GM11168 (cell line): Measurements from ENCODE around the gene LRFN4.

Experiments
- in situ Hi-C: fragments of 300-500 bp; cut with MboI; formaldehyde crosslinking; loops from one replicate; pipeline ENCODE4 v1.12.0; 2022; ENCODE audit warnings: low sequenced_read_pairs; ENCODE audit not compliant: unreplicated experiment

The LRFN4 gene

GRCh38 chr11:66844496-66845142 is 12.2 kb upstream of the LRFN4 start:
- in situ Hi-C loops: no loop called here

DNA sequence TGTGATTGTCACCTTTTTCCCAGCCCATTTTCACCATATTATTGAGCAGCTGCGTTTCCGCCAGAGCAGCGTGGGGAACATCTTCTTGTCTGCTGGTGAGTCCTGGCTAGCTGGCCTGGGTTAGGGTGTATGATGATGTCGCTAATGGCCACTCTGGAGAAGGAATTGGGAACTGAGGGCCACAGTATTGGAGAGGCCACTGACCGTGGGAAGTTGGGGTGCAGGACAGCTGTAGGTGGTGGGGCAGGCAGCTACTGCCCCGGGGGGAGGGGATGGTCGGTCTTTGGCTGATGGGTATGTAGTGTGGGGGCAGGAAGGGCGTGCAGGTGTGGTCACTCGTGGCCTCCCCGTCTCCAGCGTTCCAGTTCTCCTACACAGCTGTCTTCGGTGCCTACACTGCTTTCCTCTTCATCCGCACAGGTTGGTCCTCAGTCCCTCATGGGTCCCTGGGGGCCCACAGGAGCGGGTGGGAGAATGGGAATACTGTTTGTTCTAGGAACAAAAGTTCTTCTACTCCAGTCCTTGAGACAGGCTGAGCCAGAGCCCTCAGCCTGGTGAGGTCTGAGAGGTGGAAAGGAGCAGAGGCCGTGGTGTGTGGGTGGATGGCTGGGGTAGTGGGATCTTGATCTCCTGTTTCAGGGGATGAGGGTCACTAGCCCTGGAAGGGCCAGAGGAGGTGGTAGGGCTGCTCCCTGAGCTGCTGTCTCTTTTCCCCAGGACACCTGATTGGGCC is 11.6 kb upstream of the LRFN4 start:
- in situ Hi-C loops: no loop called here

DNA sequence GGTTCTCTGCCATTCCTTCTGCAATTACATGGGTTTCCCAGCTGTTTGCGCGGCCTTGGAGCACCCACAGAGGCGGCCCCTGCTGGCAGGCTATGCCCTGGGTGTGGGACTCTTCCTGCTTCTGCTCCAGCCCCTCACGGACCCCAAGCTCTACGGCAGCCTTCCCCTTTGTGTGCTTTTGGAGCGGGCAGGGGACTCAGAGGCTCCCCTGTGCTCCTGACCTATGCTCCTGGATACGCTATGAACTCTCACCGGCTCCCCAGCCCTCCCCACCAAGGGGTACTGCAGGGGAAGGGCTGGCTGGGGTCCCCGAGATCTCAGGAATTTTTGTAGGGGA is 11.0 kb upstream of the LRFN4 start:
- in situ Hi-C loops: no loop called here

GRCh38 chr11:66846671-66847091 is 10.2 kb upstream of the LRFN4 start:
- in situ Hi-C loops: no loop called here

GRCh38 chr11:66847461-66848232 is 9.2 kb upstream of the LRFN4 start:
- in situ Hi-C loops: no loop called here

GRCh38 chr11:66848671-66849500 is 8.0 kb upstream of the LRFN4 start:
- in situ Hi-C loops: no loop called here

DNA sequence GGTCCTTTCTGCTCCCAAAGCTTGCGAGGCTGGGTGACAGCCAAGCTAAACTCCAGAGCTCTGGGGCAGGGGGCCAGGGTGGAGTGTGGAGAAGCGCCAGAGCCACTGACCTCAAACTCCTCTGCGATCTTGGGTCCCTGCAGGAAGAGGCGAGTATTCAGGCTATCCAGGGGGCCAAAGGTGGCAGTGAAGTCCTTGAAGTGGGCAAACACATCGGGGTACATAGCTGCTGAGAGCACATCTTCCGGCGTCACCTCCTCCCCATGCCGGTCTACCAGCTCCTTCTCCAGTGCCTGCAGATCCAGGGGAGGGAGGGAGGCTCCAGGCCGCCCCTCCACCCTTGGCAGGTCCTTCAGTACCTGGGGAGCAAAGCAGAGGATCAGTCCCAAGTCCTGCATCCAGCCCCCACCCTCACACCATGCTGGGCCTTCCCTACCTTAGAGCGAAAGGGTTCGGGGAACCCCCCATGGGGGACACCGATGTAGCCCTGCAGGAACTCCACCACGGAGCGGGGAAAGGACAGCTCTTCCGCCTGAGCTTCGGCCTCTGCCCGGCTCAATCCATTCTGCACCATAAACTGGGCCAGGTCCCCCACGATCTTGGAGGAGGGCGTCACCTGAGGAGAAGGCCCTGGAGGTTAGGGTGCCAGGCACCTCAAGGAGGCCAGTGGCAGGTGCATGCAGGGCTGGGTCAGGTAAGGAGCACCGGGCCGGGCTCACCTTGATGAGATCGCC is 7.2 kb upstream of the LRFN4 start:
- in situ Hi-C loops: no loop called here

GRCh38 chr11:66850235-66850587 is 6.7 kb upstream of the LRFN4 start:
- in situ Hi-C loops: no loop called here

DNA sequence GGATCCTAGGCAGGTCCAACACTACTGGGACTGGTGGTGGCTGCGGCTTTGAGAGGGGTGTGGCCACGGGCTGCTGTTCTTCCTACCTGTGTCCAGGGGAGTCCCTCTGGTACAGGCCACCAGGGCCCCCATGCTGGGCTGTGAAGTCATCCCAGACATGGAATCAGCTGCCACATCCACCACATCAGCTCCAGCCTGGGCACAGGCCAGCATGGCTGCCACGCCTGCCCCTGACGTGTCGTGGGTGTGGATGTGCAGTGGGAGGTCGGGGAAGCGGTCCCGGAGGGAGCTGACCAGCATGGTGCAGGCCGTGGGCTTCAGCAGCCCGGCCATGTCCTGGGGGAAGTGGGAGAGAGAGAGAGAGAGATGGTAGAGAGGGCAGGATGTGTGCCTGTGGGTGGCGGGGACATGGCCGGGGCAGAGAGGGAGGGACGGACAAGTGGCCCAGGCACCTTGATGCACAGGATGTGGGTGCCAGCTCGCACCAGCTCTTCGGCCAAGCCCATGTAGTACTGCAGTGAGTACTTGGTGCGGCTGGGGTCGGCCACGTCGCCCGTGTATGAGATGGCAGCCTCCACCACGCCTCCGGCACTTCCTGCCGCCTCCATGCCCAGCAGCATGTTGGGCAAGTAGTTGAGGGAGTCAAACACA is 6.2 kb upstream of the LRFN4 start:
- in situ Hi-C loops: no loop called here

DNA sequence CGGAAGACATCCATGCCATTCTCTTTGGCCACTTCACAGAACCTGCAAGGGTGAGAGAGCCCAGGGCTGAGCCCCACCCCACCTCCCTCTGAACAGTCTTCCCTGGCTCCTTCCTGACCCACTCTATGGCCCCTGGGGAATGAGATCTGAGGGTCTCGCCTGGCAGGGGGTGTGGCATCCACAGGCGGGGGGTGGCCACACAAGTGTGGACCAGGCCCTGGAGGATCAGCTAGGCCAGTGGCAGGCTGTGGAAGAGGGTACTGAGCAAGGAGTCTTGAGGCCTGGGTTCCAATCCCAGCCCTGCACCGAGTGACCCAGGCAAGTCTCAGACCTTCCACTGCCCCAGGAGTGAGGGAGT is 5.6 kb upstream of the LRFN4 start:
- in situ Hi-C loops: no loop called here

DNA sequence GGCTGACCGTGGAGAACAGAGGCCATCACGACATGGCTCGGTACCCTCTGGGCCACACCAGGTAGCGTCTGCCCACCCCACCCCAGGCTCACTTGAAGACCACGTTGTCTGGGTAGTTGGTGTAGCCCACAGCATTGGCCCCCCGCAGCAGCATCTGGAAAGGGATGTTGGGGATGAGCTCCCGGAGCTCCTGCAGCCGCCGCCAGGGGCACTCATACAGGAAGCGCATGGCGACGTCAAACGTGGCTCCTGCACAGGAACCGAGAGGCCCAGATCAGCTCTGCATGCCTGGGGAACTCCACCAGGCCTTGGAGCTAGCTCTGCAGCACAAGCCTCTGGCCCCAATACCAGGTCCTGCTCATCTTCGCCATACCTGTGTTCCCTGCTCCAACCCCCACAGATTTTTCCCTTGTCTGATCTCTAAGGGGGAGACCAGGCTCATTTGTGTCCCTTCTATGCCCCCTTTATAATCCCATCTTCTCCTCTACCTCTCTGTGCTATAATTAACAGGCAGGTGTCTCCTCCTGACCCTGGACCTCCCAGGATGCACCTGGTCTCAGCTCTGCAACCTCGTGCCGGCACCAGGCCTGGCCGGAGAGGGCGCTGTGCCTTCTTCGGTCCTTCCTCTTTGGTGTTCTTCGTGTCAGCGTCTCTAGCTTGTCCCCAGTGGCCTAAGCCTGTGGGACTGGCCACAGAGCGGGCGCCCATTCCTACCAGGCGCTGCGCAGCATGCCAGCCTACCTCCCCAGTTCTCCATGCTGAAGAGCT is 5.0 kb upstream of the LRFN4 start:
- in situ Hi-C loops: no loop called here

- in situ Hi-C loops: no loop called here
These were observed 4.2 kb upstream of the LRFN4 start for GRCh38 chr11:66852466-66853241.

DNA sequence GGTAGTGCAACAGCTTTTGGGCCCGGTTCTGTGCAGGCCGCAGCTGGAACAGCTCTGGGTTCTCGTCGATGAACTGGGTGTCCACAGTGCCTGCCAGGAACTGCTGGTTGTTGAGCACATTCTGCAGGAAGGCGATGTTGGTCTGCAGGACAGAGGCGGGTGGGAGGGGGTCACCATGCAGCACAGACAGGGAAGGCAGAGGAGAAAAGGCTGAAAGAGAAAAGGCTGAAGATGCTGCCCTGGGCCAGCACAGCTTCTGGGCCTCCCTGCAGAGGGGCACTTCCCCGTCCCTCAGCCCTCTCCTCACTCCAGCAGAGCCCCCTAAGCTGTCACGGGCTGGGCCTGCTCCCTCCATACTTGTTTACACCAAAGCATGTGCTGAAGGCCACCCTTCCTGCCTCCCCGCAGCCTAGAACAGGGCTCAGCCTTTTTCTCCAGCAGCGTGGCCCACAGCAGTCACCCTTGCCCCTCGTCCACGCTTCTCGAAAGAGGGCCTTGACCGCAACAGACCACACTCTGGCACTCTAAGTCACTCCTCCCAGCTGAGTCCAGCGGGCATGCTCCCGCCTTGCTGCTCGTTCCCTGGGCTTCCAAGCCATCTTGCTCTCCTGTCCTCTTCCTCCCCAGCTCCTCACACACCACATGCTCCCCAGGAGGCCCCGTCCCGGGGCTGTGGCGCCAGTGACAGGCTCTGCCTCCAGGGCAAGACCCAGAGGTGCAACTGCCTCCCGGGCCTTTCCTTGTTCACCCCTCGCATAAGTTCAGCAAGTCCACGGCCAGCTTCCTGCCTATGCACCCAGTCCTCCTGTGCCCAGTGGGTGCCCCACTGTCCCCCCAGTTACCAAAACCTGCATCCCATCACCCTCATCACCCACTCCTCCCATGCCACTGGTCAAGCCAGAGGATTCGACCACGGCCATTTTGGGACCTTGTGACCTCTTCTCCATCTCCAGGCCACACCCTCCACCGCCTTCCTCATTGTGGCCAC is 3.3 kb upstream of the LRFN4 start:
- in situ Hi-C loops: no loop called here

DNA sequence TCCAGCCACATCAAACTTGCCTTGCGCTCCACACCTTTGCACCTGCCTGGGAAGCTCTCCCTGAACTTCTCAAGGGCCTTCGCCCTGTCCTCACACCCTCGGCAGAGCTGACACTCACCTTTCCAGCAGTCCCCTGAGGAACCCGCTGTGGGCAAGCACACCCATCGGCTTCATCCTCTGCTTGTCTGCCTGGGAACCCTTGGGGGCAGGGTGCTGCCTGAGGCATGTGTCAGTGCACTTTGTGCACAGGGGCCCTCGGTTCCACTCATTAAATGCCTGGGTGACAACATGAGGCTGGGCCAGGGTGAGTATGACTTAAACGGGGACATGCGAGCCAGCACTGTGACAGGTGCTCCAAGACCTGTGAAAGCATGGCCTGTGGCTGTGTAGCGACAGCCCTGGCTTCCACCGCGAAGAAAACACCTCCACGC is 2.6 kb upstream of the LRFN4 start:
- in situ Hi-C loops: no loop called here

GRCh38 chr11:66854729-66855211 is 2.1 kb upstream of the LRFN4 start:
- in situ Hi-C loops: no loop called here

DNA sequence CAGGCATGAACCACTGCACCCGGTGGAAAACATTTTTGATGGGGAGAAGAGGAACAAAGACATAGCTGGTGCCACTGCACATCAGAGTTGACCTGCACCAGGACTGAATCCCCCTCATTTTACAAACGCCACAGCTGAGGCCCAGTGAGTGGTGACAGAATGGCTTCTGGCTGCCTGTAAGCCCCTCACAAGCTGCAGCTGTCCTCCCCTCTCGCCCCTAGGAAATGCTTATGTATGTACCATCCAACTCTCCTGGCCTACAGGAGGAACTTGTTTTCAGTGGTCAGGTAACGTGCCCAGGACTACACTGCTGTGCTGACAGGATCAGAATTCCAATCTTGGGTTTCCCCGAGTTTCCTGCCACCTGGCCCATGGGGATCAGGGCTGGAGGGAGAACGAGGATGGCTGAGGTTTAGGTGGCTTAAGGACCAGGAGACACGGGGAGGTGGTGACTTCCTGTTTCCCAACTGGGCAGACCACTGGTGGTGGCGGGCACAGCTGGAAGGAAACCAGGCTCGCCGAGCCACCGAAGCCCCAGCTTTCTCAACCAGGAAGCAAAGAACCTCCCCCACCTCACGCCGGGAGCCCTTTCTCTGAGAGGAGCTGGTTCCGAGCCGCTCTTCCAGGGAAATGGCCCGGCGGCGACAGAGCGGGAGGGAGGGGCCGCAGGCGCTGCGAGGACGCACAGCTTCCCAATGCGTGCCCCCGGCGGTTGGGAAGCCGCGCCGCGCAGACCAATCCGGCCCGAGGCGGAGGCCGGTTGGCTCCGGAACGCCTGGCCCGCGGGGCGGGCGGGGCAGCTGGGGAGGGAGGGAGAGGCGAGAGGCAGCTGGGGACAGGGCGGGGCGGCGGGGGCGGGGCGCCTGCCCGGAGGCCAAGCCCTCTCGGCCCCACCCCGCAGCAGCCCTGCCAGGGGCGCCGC is 1.0 kb upstream of the LRFN4 start:
- in situ Hi-C loops: no loop called here
